Breast epithelium (tissue), 3 donors: ENCODE measurements around the gene CPED1.

ENCODE experiments used
- CTCF ChIP-seq, 3 donors: fragments of 450-650 bp; IDR thresholded peaks; one replicate each; pipeline ENCODE4 v1.5.1; 2016 to 2017; ENCODE audit warnings: antibody characterized with exemption in 3 of 3, mild to moderate bottlenecking in 3 of 3, moderate library complexity in 3 of 3
- POLR2A ChIP-seq: fragments of 450-650 bp; IDR thresholded peaks from one replicate; pipeline ENCODE4 v1.6.1; 2016; ENCODE audit warnings: antibody characterized with exemption, mild to moderate bottlenecking, moderate library complexity
- POLR2AphosphoS5 ChIP-seq, 3 donors: sonication (generic); formaldehyde crosslinking; IDR thresholded peaks; one replicate each; pipeline ENCODE4 v1.6.1; 2017; ENCODE audit warnings: antibody characterized with exemption in 3 of 3

- TF ChIP-seq CTCF (IDR thresholded peaks at IDR 0.05) (no peak), POLR2A (no peak), POLR2AphosphoS5 (IDR thresholded peaks at IDR 0.05) (no peak)
Observed at GRCh38 chr7:121034929-121035328, 46.4 kb downstream of the CPED1 start.
